GM18870 (cell line): ENCODE data around the gene CDK5.
"Not testable (repeated sequence)": the region's sequence is repeated elsewhere in the genome, so short reads cannot be mapped to it uniquely, and the experiment has no call there.

ENCODE experiments used
- ATAC-seq: cut with Tn5 transposase; IDR thresholded peaks from one replicate; pipeline ENCODE4 v1.9.1; 2021; ENCODE audit warnings: moderate library complexity; ENCODE audit not compliant: unreplicated experiment

The CDK5 gene

DNA sequence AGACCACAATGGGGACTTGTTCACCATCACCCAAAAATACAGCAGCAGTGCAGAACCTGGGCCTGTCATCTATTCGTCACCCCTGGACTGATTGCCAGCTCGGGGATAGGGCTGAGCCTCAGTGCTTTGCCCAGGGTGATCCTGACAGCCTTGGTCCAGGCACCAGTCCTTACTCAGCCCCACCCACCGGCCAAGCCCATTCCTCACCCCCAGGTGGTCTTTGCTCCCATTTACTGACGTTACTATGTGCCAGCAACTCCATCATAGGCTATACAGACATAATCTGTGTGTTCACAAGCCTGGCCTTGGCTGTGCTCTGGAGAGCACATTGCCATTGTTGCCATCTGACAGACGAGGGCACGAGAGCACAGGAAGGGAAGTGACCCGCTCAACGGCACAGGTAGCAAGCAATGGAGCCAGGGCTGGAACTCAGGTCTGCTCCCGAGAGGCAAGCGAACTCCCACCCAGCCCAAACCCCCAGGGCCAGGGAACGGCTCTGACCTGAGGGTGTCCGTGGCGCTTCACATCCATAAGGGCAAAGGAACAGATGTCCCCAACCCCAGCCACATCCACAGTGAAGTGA, 40.2 kb downstream of the CDK5 start:
- no peak for ATAC-seq

DNA sequence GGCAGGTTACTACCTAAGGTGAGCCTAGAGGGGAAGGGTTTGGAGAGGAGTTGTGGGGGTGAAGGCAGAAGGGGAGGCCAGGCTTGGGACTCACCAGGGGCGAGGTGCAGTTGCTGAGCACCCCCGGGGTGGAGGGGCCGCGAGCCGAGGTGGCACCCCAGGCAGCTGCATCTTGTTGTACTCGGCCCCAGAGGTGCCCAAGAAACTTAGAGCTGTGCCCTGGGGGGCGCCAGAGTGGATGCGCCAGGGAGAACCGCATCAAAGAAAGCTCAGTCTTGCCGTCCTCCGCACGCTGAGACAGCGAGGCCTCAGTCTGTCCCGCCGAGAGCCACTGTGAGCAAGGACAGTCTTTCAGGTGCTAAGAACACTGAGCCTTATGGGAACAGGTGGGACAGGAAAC, 40.8 kb downstream of the CDK5 start:
- no peak for ATAC-seq

DNA sequence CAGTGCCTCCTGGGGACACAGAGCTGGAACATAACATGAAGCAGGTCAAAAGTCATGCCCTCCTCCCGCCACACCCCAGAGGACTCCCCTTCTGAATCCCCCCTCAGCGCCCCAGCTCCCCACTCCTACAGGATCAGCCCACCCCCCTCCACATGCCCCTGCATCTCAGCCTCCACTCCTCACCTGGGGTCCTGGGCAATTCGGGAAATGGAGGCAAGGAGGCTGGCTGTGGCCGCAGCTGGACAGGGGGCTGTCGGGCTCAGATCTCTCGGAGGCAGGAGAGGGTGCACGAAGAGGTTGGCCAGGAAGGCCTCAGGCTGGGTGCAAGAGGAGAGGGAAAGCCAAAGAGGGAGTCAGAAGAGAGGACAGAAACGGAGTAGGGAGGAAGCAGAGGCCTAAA, 41.2 kb downstream of the CDK5 start:
- no peak for ATAC-seq

DNA sequence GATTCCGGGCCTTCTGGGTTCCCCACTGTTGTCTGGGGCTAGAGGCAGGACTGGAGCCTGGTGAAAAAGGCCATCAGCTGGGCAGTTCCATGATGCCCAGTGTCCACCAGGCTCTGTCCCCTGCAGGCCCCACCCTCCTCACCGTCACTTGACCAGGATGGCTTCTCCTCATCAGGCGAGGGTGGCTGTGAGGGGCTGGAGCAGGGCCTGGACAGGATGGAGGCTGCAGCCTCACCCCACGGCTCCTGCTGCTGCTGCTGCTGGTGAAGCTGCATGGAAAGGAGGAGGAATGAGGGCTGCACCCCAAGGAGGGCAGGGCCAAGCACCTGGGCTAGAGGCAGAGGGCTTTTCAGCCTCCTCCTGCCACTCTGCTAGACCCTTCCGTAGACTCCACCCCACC, 41.7 kb downstream of the CDK5 start:
- no peak for ATAC-seq

DNA sequence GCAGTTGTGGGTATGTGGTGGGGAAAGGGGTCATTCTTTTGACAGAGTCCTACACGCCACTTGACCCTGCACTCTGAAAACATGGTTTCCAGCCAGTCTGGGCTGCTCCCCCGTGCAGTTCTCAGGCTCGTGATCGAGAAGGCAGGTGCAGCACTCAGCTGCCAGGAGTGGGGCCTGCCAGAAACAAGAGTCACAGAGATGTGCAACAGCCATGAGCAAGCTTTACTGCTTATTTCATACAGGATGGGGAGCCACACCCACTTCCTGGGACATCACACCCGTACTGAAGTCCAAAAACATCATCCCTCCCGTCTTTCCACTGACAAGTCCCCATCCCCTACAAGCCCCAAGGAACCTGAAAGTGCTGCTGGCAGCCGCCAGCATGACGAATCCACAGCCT, 42.7 kb downstream of the CDK5 start:
- no peak for ATAC-seq

DNA sequence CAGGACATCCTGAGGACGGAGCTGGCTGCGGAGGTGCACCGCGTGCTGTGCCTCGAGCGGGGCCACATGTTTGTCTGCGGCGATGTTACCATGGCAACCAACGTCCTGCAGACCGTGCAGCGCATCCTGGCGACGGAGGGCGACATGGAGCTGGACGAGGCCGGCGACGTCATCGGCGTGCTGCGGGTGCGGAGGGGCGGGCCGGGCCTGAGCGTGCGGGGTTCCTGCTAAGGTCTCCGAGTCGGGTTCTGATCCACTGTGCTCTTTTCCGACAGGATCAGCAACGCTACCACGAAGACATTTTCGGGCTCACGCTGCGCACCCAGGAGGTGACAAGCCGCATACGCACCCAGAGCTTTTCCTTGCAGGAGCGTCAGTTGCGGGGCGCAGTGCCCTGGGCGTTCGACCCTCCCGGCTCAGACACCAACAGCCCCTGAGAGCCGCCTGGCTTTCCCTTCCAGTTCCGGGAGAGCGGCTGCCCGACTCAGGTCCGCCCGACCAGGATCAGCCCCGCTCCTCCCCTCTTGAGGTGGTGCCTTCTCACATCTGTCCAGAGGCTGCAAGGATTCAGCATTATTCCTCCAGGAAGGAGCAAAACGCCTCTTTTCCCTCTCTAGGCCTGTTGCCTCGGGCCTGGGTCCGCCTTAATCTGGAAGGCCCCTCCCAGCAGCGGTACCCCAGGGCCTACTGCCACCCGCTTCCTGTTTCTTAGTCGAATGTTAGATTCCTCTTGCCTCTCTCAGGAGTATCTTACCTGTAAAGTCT, 43.8 kb downstream of the CDK5 start:
- no peak for ATAC-seq

DNA sequence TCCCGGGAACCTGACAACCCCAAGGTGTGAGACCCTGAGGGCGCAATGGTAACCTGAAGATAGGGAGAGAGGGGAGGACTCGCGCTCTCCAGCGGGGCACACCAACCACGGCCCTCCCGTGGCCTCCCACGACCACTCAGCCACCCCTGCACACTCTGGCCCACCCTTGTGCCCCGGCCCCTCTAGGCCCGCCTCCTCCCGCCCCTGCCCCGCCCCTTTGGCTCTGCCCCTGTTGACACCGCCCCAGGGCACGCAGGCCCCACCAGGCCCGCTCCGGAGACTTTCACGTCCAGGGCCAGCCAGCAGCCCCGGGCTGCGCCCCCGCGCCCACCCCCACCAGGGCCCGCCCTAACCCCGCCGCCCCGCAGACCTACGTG, 44.4 kb downstream of the CDK5 start:
- no peak for ATAC-seq

DNA sequence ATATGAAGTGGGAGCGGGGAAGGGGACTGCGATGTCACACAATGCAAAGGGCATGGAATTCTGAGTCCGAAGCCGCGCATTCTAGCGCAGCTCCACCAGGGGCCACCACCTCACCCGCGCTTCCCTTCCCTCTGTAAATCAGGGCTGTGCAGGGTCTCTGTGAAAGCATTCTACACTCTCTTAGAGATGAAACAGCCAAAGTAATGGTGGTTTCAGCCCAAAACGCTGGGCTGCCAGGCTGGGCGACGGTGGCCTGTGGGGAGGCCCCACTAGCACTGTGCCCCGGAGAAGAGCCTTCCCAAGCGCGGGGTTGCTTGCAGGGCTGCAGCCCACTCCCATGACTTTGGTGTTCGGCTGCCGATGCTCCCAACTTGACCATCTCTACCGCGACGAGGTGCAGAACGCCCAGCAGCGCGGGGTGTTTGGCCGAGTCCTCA, 44.8 kb downstream of the CDK5 start:
- no peak for ATAC-seq

DNA sequence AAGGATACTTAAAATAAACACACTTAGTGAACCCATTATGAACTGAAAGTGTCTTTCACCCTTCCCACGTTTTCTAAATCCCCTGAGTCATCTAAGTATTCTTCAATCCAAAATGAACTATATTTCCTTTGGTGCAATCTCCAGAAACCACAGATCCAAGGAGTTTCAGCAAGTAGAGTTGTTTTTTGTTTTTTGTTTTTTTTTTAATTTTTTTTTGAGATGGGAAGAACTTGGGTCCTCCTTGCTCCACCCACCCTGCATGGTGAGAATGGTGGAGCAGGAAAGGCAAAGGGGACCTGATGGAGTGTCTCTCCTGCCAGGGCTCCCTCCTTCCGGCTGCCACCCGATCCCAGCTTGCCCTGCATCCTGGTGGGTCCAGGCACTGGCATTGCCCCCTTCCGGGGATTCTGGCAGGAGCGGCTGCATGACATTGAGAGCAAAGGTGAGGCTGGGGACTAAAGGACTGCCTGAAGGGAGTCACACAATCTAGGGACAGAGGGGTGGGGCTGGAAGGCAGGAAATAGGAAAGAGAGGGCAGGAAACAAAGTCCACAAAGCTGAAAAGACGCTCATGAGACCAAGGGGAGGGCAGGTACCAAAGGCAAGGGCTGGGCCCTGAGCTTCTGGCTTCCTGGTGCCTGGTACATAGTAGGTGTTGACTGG, 45.5 kb downstream of the CDK5 start:
- ATAC-seq, result no peak

DNA sequence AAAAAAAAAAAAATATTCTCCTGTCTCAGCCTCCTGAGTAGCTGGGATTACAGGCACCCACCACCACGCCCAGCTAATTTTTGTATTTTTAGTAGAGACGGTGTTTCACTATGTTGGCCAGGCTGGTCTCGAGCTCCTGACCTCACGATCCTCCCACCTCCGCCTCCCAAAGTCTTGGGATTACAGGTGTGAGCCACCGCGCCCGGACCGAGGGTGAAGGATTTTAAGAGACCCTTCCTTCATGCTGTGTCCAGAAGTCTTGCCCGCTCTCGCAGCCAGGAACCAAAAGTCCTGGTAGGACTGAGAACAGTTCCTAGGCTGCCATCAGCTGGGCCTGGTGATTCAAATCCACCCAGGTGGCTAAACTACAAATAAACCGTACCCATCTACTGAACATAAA, 46.1 kb downstream of the CDK5 start:
- not testable (repeated sequence) for ATAC-seq

DNA sequence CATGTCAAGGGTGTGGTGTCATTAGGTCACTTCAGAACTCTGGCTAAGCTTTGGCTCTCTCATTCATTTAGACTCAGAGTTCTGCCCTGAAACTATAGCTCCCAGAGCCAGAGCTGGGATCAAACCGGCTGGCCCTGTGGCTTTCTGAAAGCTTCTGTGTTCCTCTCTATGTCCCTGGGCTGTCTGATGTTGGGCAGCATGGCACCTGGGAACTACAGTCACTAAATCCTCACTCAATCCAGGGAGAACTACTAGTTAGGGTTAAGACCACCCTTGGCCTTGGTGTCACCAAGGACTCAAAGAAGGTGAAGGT, 46.6 kb downstream of the CDK5 start:
- no peak for ATAC-seq

DNA sequence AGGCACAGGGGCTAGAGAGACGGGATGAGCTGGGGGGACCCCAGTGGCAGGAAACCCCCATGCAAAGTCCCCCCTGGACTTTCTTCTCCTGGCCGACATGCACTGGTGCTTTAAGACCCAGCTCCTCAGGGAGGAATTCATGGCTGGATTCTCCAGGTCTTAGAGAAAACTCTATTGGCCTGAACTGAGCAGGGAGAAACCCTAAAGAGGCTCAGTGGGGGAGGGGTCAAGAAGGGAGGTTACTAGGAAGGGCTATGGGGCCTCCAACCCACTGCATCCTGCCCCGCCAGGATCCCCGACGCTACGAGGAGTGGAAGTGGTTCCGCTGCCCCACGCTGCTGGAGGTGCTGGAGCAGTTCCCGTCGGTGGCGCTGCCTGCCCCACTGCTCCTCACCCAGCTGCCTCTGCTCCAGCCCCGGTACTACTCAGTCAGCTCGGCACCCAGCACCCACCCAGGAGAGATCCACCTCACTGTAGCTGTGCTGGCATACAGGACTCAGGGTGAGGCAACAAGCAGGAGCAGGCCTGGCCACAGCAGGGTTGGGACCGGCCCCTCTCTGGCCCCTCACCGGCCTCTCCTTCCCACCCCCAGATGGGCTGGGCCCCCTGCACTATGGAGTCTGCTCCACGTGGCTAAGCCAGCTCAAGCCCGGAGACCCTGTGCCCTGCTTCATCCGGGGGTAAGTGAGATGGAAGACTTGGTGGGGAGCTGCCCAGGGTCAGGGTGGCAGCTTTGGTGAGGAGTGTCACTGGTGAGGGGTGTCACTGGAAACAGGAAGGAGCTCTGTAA, 47.2 kb downstream of the CDK5 start:
- no peak for ATAC-seq

DNA sequence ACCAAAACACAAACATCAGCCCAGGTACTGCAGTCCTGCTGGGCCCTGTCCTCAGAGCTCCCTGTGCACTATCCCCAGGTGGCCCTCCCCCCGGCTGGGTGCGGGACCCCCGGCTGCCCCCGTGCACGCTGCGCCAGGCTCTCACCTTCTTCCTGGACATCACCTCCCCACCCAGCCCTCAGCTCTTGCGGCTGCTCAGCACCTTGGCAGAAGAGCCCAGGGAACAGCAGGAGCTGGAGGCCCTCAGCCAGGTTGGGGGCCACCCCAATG, 47.7 kb downstream of the CDK5 start:
- no peak for ATAC-seq

DNA sequence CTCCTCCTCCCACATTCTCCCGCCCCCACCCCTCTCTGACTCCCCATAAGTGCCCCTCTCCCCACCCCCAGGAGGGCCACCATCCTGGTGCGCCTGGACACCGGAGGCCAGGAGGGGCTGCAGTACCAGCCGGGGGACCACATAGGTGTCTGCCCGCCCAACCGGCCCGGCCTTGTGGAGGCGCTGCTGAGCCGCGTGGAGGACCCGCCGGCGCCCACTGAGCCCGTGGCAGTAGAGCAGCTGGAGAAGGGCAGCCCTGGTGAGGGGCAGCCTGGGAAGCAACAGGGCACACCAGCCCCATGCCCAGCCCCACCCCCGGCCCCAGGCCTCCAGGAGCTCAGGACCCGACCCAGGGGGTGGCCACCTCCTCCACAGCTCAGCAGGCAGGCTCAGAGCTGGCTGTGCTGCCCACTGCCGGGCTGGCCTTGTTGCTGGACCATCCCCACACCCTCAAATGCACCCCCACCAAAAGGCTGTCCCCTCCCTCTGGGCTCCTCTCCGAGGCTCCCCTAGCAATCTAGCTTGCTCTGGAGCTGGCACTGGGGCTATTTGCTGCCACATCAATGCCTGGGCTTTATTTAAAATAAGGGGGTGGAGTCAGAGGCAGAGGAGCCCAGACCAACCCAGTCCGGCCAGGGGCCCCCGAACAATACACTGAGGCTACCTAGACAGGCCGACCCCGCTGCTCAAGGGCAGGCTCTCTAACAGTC, 48.2 kb downstream of the CDK5 start:
- ATAC-seq, result no peak

DNA sequence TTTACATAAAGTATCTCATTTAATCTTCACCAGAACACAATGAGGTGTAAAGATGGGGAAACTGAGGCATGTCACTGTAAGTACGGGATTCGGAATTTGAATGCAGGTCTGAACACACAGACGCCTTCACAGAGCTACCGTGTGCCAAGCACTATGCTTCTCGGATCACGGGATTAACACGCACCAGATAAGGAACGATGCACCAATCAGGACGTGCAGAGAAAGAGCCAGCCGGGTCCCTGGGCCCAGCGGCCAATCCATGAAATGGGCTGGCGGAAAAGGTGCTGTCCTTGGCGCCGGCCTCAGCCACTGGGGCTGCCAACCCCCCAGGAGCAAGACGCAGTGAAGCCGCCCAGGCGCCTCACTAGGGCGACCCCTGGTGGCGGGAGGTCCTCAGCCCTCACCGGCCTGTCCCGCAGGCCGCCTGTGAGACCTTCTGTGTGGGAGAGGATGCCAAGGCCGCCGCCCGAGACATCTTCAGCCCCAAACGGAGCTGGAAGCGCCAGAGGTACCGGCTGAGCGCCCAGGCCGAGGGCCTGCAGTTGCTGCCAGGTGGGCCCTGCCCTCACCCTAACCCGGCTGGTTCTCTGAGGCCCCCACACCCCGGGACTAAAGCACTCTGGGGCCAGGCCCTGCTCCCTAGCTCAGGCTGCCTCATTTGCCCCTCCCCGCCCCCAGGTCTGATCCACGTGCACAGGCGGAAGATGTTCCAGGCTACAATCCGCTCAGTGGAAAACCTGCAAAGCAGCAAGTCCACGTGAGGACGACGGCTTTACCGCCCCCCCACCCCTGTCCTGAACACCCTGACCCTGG, 49.0 kb downstream of the CDK5 start:
- ATAC-seq, result peak; percentile 65

DNA sequence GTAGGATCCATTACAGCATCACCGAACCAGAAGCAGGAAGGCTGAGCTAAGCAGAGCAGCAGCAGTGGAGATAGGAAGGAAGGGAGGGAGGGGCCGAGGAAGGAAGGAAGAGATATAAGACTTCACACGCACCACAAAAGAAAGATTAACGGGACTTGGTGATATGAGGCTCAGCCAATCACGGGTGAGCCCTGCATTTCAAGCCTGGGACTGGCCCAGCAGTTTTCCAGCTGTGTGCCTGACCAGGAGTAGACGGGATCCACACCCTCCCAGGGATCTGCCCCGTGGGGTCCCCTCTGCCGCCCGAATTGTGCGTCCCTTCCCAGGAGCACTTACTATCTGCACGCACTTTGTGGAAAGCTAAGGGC, 49.6 kb downstream of the CDK5 start:
- no peak for ATAC-seq

DNA sequence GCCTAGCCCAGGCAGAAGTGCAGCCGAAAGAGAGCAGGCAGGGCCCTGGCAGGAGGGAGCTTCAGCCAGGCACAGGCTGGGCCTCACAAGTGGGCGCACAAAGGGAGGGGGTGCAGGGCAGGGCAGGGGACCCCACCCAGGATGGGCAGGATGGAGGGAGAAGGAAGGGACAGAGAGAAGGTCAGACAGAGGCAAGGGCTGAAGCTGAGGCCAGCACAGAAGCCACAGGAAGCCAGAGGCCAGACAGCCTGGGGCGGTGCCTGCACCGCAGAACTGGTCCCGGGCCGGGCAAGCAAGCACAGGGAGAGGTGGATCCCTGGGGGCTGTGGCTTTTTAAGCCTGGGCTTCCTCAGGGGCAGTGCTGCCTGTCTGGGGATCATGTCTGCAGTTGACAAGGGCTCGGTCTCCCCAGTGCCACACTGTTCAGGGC, 50.2 kb downstream of the CDK5 start:
- ATAC-seq, result no peak

DNA sequence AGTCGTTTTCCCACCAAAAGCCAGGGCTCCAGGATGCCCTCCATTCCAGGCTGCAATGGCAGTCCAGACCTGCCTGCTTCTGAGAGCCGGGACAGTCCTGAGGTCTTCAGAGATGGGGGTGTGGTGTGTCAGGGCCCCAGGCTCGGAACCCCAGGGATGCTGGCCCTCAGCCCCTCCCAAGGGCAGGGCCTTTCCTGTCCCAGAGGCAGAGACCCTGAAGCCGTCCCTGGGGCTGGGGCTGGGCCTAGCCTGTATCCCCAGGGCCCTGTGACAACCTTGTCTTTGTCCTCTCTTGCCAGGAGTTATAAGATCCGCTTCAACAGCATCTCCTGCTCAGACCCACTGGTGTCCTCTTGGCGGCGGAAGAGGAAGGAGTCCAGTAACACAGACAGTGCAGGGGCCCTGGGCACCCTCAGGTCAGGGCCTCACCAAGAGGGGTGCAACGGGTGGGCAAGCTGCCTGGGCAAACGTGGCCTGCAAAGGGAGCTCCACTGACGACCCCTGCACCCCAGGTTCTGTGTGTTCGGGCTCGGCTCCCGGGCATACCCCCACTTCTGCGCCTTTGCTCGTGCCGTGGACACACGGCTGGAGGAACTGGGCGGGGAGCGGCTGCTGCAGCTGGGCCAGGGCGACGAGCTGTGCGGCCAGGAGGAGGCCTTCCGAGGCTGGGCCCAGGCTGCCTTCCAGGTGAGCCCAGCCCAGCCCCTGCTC, 51.0 kb downstream of the CDK5 start:
- no peak for ATAC-seq

DNA sequence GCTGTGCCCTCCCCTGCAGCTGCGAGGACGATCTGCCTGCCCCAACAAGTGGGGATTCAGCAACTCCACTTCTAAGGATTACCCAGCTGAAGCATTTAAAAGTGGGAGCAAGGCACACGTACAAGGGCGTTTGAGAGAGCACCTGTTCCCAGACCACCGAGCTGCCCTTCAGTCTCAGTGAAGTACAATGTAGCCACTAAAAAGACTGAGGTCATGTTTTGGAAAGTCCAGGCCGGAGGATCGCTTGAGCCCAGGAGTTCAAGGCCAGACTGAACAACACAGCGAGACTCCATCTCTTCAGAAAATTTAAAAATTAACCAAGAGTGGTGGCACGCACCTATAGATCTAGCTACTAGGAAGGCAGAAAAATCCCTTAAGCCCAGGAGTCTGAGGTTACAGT, 52.1 kb downstream of the CDK5 start:
- ATAC-seq, result no peak
